Endodermal cell (in vitro differentiated cells): ENCODE results near the gene SPPL2B. TPM values are rescaled to one million over a fixed set of nuclear protein-coding genes. Genes with fewer than 3 reads are reported as not detected.
"Not testable (repeated sequence)": the region's sequence is repeated elsewhere in the genome, so short reads cannot be mapped to it uniquely, and the experiment has no call there.

Experiments
- DNase-seq: peaks from one replicate; pipeline ENCODE4 v3.0.0-alpha.2; 2017
- H3K27ac ChIP-seq: 2 replicates; pipeline ENCODE4 v1.5.1; 2013; ENCODE audit warnings: mild to moderate bottlenecking, low read depth, low read length, moderate library complexity
- H3K27me3 ChIP-seq: 2 replicates; pipeline ENCODE4 v1.6.1; 2013; ENCODE audit warnings: mild to moderate bottlenecking, low read length, moderate library complexity; ENCODE audit not compliant: insufficient read depth, control insufficient read depth, poor library complexity, severe bottlenecking
- H3K36me3 ChIP-seq: 2 replicates; pipeline ENCODE4 v1.7.0; 2013; ENCODE audit warnings: mild to moderate bottlenecking, low read length, moderate library complexity; ENCODE audit not compliant: control insufficient read depth, insufficient read depth
- H3K4me1 ChIP-seq: one replicate; pipeline ENCODE4 v1.7.0; 2013; ENCODE audit warnings: low read length; ENCODE audit not compliant: control insufficient read depth, insufficient read depth
- H3K4me3 ChIP-seq: 2 replicates; pipeline ENCODE4 v1.5.1; 2013; ENCODE audit warnings: mild to moderate bottlenecking, low read length, moderate library complexity
- H3K9ac ChIP-seq: 2 replicates; pipeline ENCODE4 v1.6.1; 2013; ENCODE audit warnings: mild to moderate bottlenecking, low read length, moderate library complexity; ENCODE audit not compliant: poor library complexity, severe bottlenecking; ENCODE audit errors: extremely low read depth
- H3K9me3 ChIP-seq: 2 replicates; pipeline ENCODE4 v1.6.1; 2013; ENCODE audit warnings: mild to moderate bottlenecking, low read length, moderate library complexity; ENCODE audit not compliant: control insufficient read depth
- H3K27ac Mint-ChIP-seq: 2 replicates; pipeline ENCODE4 v1.8.0; 2020; ENCODE audit warnings: mixed read lengths
- H3K27me3 Mint-ChIP-seq: 2 replicates; pipeline ENCODE4 v1.8.0; 2021; ENCODE audit warnings: mild to moderate bottlenecking, mixed read lengths; ENCODE audit not compliant: insufficient read depth
- H3K36me3 Mint-ChIP-seq: 2 replicates; pipeline ENCODE4 v1.8.0; 2020; ENCODE audit warnings: low read depth, mixed read lengths
- H3K4me1 Mint-ChIP-seq: 2 replicates; pipeline ENCODE4 v1.8.0; 2020; ENCODE audit warnings: mixed read lengths
- H3K4me3 Mint-ChIP-seq: 2 replicates; pipeline ENCODE4 v1.8.0; 2020; ENCODE audit warnings: mild to moderate bottlenecking, moderate library complexity, mixed read lengths
- H3K9me3 Mint-ChIP-seq: 2 replicates; pipeline ENCODE4 v1.8.0; 2020; ENCODE audit warnings: mild to moderate bottlenecking, mixed read lengths
- CTCF ChIP-seq: fragments of 200-600 bp; sonication (generic); conservative IDR thresholded peaks from 2 replicates; pipeline ENCODE4 v1.5.0; 2021; ENCODE audit warnings: antibody characterized with exemption, mild to moderate bottlenecking
- WGBS, 2 experiments: methylation state at CpG; one replicate each; pipeline versions ENCODE4 v1.1.5 to v1.1.7; 2013; ENCODE audit warnings: missing lambda C conversion rate in 2 of 2, mixed read lengths in 1 of 2; ENCODE audit not compliant: insufficient coverage in 1 of 2, insufficient read length in 1 of 2; 5-methylcytosine and 5-hydroxymethylcytosine counted together
- total RNA-seq, 2 donors: library from RNA; stranded (reverse); fragmentation: NEBNext Ultra II Directional in 1 of 2; extraction: Animal tissue kit (Norgen Biotek cat#: 25700) in 1 of 2; gene quantifications; 2 replicates in 1 of 2; 3 replicates in 1 of 2; pipeline ENCODE4 v1.2.1, GENCODE V29; 2021

Gene SPPL2B
- total RNA-seq, 2 donors from 2014 or later: 115 to 118 TPM

GRCh38 chr19:2345794-2346663 is 17.5 kb downstream of the SPPL2B start:
- no peak overlapping the region for H3K9ac ChIP-seq
- no peak for DNase-seq

GRCh38 chr19:2349818-2350217 is 21.3 kb downstream of the SPPL2B start:
- not testable (repeated sequence) for H3K36me3 Mint-ChIP-seq

More at GRCh38 chr19:2345794-2346663, 17.5 kb downstream of the SPPL2B start:
- no peaks in the 10 kb centered on the region for H3K9me3 ChIP-seq
- Mint-ChIP-seq H3K27ac (no peak overlapping the region), H3K4me3 (no peak overlapping the region), H3K9me3 (no peaks in the 10 kb centered on the region), H3K27me3 (no peaks in the 10 kb centered on the region), H3K36me3 (peaks cover 11% of the 10 kb centered on the region), H3K4me1 (no peaks in the 10 kb centered on the region)
- no peak for TF ChIP-seq CTCF
- H3K27me3 ChIP-seq: no peaks in the 10 kb centered on the region
- H3K4me1 ChIP-seq: no peaks in the 10 kb centered on the region
- no peak overlapping the region for H3K27ac ChIP-seq
- H3K4me3 ChIP-seq: no peak overlapping the region
- WGBS, 2 experiments: 90 to 94% methylated on average over 15 to 24 of the region's 25 CpGs
- H3K36me3 ChIP-seq: peaks cover 14% of the 10 kb centered on the region

GRCh38 chr19:2350656-2351055 is 22.2 kb downstream of the SPPL2B start:
- Histone ChIP-seq H3K4me1 (no peaks in the 10 kb centered on the region), H3K27ac (no peak overlapping the region), H3K27me3 (no peaks in the 10 kb centered on the region), H3K4me3 (no peak overlapping the region), H3K36me3 (peaks cover 9% of the 10 kb centered on the region), H3K9me3 (no peaks in the 10 kb centered on the region), H3K9ac (no peak overlapping the region)
- H3K4me3 Mint-ChIP-seq: no peak overlapping the region
- no peaks in the 10 kb centered on the region for H3K27me3 Mint-ChIP-seq
- WGBS, 2 experiments: 93 to 96% methylated on average over 15 to 16 of the region's 16 CpGs
- DNase-seq: no peak
- H3K36me3 Mint-ChIP-seq: peaks cover 5% of the 10 kb centered on the region
- no peaks in the 10 kb centered on the region for H3K9me3 Mint-ChIP-seq
- no peak for TF ChIP-seq CTCF
- H3K4me1 Mint-ChIP-seq: no peaks in the 10 kb centered on the region
- H3K27ac Mint-ChIP-seq: no peak overlapping the region

More at GRCh38 chr19:2349818-2350217, 21.3 kb downstream of the SPPL2B start:
- not testable (repeated sequence) for H3K9me3 Mint-ChIP-seq, H3K4me3 ChIP-seq, H3K36me3 ChIP-seq, H3K9ac ChIP-seq, DNase-seq, H3K27ac Mint-ChIP-seq, H3K9me3 ChIP-seq, H3K4me1 ChIP-seq, H3K27ac ChIP-seq, H3K4me1 Mint-ChIP-seq, H3K27me3 ChIP-seq, H3K4me3 Mint-ChIP-seq, H3K27me3 Mint-ChIP-seq
- 92 to 93% methylated on average over 24 of the region's 24 CpGs for WGBS, 2 experiments
